Glutamatergic neuron (in vitro differentiated cells): ENCODE measurements around the gene SERAC1. TPM values are rescaled to one million over a fixed set of nuclear protein-coding genes. Genes with fewer than 3 reads are reported as not detected.

Source experiments
- DNase-seq: peaks from one replicate; pipeline ENCODE4 v3.0.0; 2022
- H3K27ac Mint-ChIP-seq: one replicate; pipeline ENCODE4 v1.8.0; 2020; ENCODE audit warnings: mild to moderate bottlenecking, mixed read lengths, inconsistent platforms; ENCODE audit not compliant: unreplicated experiment
- H3K27me3 Mint-ChIP-seq: one replicate; pipeline ENCODE4 v1.8.0; 2020; ENCODE audit warnings: mild to moderate bottlenecking, moderate library complexity, mixed read lengths, inconsistent platforms; ENCODE audit not compliant: unreplicated experiment
- H3K36me3 Mint-ChIP-seq: one replicate; pipeline ENCODE4 v1.8.0; 2020; ENCODE audit warnings: mild to moderate bottlenecking, mixed read lengths, inconsistent platforms; ENCODE audit not compliant: unreplicated experiment
- H3K4me1 Mint-ChIP-seq: one replicate; pipeline ENCODE4 v1.8.0; 2020; ENCODE audit warnings: mild to moderate bottlenecking, low read depth, mixed read lengths, inconsistent platforms; ENCODE audit not compliant: unreplicated experiment
- H3K4me3 Mint-ChIP-seq: one replicate; pipeline ENCODE4 v1.8.0; 2020; ENCODE audit warnings: mild to moderate bottlenecking, mixed read lengths, inconsistent platforms; ENCODE audit not compliant: unreplicated experiment
- H3K9me3 Mint-ChIP-seq: one replicate; pipeline ENCODE4 v1.8.0; 2020; ENCODE audit warnings: mild to moderate bottlenecking, moderate library complexity, mixed read lengths, inconsistent platforms; ENCODE audit not compliant: unreplicated experiment
- total RNA-seq: library from RNA; stranded (reverse); fragmentation: NEBNext Ultra II Directional; extraction: Animal tissue kit (Norgen Biotek cat#: 25700); gene quantifications from one replicate; pipeline ENCODE4 v1.2.1, GENCODE V29; 2021; ENCODE audit not compliant: unreplicated experiment
- TF ChIP-seq, protein P1 (sequence below): fragments of 200-600 bp; sonication (generic); IDR thresholded peaks from one replicate; pipeline ENCODE4 v1.5.0; 2021; ENCODE audit not compliant: partially characterized antibody, unreplicated experiment

The SERAC1 gene
- total RNA-seq, 1 donor from 2014 or later = 29.7 TPM

DNA sequence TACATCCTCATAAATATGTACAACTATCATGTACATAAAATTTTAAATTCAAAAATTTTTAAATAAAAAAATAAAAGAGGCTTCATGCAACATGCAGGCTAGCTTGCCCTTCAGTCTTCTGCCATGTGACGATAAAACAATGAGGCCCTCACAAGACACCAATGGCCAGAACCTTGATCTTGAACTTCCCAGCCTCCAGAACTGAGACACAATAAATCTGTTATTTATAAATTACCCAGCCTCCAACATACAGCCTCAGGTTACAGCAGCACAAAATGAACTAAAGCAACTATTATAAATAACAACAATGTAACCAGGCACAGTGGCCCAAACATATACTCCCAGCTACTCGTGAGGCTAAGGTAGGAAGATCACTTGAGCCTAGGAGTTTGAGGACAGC lies 42.8 kb downstream of the SERAC1 start:
- Mint-ChIP-seq H3K4me1 (peaks cover 13% of the 10 kb centered on the region), H3K27ac (no peak overlapping the region), H3K9me3 (peaks cover 1% of the 10 kb centered on the region), H3K36me3 (peaks cover 15% of the 10 kb centered on the region), H3K27me3 (peaks cover 4% of the 10 kb centered on the region), H3K4me3 (no peak overlapping the region)
- DNase-seq = no peak
- TF ChIP-seq, protein P1, sequence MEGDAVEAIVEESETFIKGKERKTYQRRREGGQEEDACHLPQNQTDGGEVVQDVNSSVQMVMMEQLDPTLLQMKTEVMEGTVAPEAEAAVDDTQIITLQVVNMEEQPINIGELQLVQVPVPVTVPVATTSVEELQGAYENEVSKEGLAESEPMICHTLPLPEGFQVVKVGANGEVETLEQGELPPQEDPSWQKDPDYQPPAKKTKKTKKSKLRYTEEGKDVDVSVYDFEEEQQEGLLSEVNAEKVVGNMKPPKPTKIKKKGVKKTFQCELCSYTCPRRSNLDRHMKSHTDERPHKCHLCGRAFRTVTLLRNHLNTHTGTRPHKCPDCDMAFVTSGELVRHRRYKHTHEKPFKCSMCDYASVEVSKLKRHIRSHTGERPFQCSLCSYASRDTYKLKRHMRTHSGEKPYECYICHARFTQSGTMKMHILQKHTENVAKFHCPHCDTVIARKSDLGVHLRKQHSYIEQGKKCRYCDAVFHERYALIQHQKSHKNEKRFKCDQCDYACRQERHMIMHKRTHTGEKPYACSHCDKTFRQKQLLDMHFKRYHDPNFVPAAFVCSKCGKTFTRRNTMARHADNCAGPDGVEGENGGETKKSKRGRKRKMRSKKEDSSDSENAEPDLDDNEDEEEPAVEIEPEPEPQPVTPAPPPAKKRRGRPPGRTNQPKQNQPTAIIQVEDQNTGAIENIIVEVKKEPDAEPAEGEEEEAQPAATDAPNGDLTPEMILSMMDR = no peak

DNA sequence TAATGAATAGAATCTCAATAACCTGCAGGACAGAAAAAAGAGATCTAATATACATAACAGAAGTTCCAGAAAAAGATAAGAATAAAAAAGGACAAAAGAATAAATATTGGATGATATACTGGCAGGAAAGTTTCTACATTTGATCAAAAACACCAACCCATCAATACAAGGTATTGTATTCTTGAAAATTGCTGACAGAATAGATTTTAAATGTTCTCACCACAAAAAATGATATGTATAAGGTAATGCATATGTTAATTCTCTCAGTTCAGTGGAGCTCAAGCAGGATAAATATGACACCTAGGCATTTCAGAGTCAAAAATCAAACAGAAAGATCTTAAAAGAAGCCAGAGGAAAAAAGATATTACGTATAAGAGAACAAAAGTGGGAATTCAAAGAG lies 43.8 kb downstream of the SERAC1 start:
- DNase-seq = no peak
- TF ChIP-seq, protein P1 = no peak
- Mint-ChIP-seq H3K9me3 (peaks cover 1% of the 10 kb centered on the region), H3K4me3 (no peak overlapping the region), H3K27me3 (peaks cover 4% of the 10 kb centered on the region), H3K27ac (no peak overlapping the region), H3K36me3 (peaks cover 15% of the 10 kb centered on the region), H3K4me1 (peaks cover 13% of the 10 kb centered on the region)

DNA sequence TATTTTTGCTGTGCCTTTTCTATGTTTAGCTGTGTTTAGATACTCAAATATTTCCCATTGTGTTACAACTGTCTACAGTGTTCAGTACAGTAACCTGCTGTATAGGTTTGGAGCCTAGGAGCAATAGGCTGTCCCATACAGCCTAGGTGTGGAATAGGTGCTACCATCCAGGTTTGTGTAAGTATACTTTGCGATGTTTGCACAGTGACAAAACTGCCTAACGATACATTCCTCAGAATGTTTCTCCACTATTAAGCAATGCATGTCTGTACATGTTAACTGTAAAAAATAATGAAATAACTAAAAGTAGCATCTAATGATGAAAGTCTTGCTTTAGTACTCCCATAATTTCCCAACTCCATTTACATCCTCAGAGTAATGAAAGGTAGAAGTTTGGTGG lies 46.0 kb downstream of the SERAC1 start:
- no peak for DNase-seq
- TF ChIP-seq, protein P1 = no peak
- H3K4me1 Mint-ChIP-seq = peaks cover 32% of the 10 kb centered on the region
- H3K4me3 Mint-ChIP-seq = no peak overlapping the region
- peak overlapping the region; percentile 49 for H3K27ac Mint-ChIP-seq
- peaks cover 5% of the 10 kb centered on the region for H3K9me3 Mint-ChIP-seq
- H3K36me3 Mint-ChIP-seq = peaks cover 15% of the 10 kb centered on the region
- H3K27me3 Mint-ChIP-seq = peaks cover 8% of the 10 kb centered on the region

DNA sequence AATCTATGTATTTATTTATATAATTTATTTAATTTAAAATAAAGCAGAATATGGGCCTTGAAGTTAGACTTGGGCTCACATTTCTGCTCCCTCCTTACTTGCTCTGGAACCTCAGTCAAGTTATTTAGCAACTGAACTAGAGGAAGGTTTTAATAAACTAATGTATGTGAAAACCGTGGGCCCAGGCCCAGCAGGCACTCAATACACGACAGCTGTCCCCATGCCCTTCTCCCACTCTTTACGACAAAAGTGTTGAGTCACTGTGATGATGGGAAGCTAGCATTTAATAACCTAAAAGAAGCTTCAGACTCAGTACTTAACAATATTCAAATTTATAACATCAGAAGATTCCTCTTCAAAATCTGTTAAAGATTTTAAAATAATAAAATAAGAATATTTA lies 46.7 kb downstream of the SERAC1 start:
- DNase-seq = peak; percentile 34
- Mint-ChIP-seq H3K4me1 (peaks cover 33% of the 10 kb centered on the region), H3K27me3 (peaks cover 8% of the 10 kb centered on the region), H3K36me3 (peaks cover 15% of the 10 kb centered on the region), H3K4me3 (peak overlapping the region; percentile 73), H3K9me3 (peaks cover 5% of the 10 kb centered on the region), H3K27ac (peak overlapping the region; percentile 82)
- TF ChIP-seq, protein P1 = no peak

DNA sequence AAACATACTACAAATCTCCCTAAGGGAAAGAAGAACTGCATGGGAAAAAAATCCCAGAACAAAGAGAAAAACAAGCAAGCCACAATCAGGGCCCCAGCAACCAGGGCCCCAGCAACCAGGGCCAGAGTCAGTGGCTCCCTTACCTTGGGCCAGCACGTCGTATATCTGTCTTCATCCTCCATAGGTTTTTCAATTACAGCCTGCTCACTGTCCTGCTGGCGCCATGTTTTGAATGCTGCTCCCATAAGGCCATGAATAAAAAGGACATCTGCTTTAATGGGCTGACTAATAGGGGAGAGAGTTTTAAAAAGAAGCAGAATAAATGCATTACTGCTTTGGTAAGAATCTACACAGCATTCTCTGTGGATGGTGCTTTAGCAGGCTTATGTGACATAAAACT lies 49.2 kb downstream of the SERAC1 start:
- Mint-ChIP-seq H3K27ac (peak overlapping the region; percentile 96), H3K27me3 (peaks cover 6% of the 10 kb centered on the region), H3K4me1 (peaks cover 43% of the 10 kb centered on the region), H3K9me3 (peaks cover 4% of the 10 kb centered on the region), H3K36me3 (no peaks in the 10 kb centered on the region), H3K4me3 (peak overlapping the region; percentile 27)
- peak; percentile 29 for DNase-seq
- TF ChIP-seq, protein P1 = no peak
